GM18502 (cell line): ENCODE measurements around the gene ARHGAP42.

Experiments
- ATAC-seq: cut with Tn5 transposase; IDR thresholded peaks from one replicate; pipeline ENCODE4 v1.9.1; 2021; ENCODE audit warnings: mild to moderate bottlenecking; ENCODE audit not compliant: unreplicated experiment, poor library complexity

The ARHGAP42 gene

GRCh38 chr11:100756559-100756958 lies 69.5 kb downstream of the ARHGAP42 start:
- ATAC-seq: no peak

GRCh38 chr11:100757646-100758045 lies 70.6 kb downstream of the ARHGAP42 start:
- ATAC-seq: no peak

GRCh38 chr11:100759106-100759505 lies 72.0 kb downstream of the ARHGAP42 start:
- no peak for ATAC-seq

- no peak for ATAC-seq
Measured at GRCh38 chr11:100759856-100760255, 72.8 kb downstream of the ARHGAP42 start.

- no peak for ATAC-seq
Measured at GRCh38 chr11:100760744-100761143, 73.7 kb downstream of the ARHGAP42 start.

GRCh38 chr11:100761841-100762240 lies 74.8 kb downstream of the ARHGAP42 start:
- ATAC-seq: no peak

- ATAC-seq: no peak
Measured at GRCh38 chr11:100766764-100767163, 79.7 kb downstream of the ARHGAP42 start.

GRCh38 chr11:100769165-100769564 lies 82.1 kb downstream of the ARHGAP42 start:
- ATAC-seq: no peak

GRCh38 chr11:100769617-100770016 lies 82.5 kb downstream of the ARHGAP42 start:
- no peak for ATAC-seq

GRCh38 chr11:100774132-100774531 lies 87.0 kb downstream of the ARHGAP42 start:
- ATAC-seq: no peak

- ATAC-seq: no peak
Measured at GRCh38 chr11:100774859-100775258, 87.8 kb downstream of the ARHGAP42 start.

GRCh38 chr11:100776212-100776896 lies 89.3 kb downstream of the ARHGAP42 start:
- no peak for ATAC-seq

GRCh38 chr11:100777103-100777502 lies 90.0 kb downstream of the ARHGAP42 start:
- ATAC-seq: no peak

GRCh38 chr11:100777736-100778135 lies 90.6 kb downstream of the ARHGAP42 start:
- ATAC-seq: no peak

- ATAC-seq: no peak
Measured at GRCh38 chr11:100778166-100778785, 91.2 kb downstream of the ARHGAP42 start.

- ATAC-seq: no peak
Measured at GRCh38 chr11:100780470-100780869, 93.4 kb downstream of the ARHGAP42 start.

- no peak for ATAC-seq
Measured at GRCh38 chr11:100785148-100785983, 98.3 kb downstream of the ARHGAP42 start.

- ATAC-seq: no peak
Measured at GRCh38 chr11:100788561-100789295, 101.6 kb downstream of the ARHGAP42 start.

- ATAC-seq: no peak
Measured at GRCh38 chr11:100789500-100789899, 102.4 kb downstream of the ARHGAP42 start.

GRCh38 chr11:100790073-100790472 lies 103.0 kb downstream of the ARHGAP42 start:
- no peak for ATAC-seq

- ATAC-seq: no peak
Measured at GRCh38 chr11:100791103-100791502, 104.0 kb downstream of the ARHGAP42 start.
